ENCODE data around the gene FGF14. TPM values are rescaled to one million over a fixed set of nuclear protein-coding genes. Genes with fewer than 3 reads are reported as not detected.

FGF14 gene
- total RNA-seq, 3 donors from 2014 or later, result under 0.01 to 0.29 (median under 0.01) TPM

DNA sequence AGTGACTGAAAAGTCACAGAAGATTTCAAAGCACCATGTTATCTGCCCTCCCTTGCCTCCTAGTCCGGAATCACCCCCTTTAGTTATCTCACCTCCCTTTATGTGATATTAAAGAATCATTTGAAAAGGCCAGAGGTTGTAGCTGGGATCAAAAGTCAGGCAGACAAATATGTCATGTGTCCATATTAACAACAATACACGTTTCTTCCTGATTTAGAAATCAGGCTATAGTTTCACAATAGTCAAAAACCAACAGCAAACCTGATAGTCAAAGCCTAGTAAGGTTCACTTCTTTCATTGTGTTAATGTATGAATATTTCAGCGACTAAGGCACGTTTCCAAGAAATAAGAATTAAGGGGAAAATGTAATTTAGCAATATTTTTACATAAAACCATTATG is 622.7 kb downstream of the FGF14 start:
- DNase-seq (ENCODE audit: low spot score in 2 of 2), result no peak
- TF ChIP-seq, protein P1, sequence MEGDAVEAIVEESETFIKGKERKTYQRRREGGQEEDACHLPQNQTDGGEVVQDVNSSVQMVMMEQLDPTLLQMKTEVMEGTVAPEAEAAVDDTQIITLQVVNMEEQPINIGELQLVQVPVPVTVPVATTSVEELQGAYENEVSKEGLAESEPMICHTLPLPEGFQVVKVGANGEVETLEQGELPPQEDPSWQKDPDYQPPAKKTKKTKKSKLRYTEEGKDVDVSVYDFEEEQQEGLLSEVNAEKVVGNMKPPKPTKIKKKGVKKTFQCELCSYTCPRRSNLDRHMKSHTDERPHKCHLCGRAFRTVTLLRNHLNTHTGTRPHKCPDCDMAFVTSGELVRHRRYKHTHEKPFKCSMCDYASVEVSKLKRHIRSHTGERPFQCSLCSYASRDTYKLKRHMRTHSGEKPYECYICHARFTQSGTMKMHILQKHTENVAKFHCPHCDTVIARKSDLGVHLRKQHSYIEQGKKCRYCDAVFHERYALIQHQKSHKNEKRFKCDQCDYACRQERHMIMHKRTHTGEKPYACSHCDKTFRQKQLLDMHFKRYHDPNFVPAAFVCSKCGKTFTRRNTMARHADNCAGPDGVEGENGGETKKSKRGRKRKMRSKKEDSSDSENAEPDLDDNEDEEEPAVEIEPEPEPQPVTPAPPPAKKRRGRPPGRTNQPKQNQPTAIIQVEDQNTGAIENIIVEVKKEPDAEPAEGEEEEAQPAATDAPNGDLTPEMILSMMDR (IDR thresholded peaks at IDR 0.05), result no peak
- TF ChIP-seq POLR2AphosphoS5 (IDR thresholded peaks at IDR 0.05) (no peak), POLR2A (IDR thresholded peaks at IDR 0.05) (no peak)
- Histone ChIP-seq H3K27me3 (no peaks in the 10 kb centered on the region), H3K9me3 (no peaks in the 10 kb centered on the region), H3K4me1 (no peaks in the 10 kb centered on the region), H3K27ac (no peak overlapping the region), H3K36me3 (no peaks in the 10 kb centered on the region), H3K4me3 (no peak overlapping the region)
- intact Hi-C loops (cut with DNase I; ENCODE audit: low total_unique reads), result no loop called here

DNA sequence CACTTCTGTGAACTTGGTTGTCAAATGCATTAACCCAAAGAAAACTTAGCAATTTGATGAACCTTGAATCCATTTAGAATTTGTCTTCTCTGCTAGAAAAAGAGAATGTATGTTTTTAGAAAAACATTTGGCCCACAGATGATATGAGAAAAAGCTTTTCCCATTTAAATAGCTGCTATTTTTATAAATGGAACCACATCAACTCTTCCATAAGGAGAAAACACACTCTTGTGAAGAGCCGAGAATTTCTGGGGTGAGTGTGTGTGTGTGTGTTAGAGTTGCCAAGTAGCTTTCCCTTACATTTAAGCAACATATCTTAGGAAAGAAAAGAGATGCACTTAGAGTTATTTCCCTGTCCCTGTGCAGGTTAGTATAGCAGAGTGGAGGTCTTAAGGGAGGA is 626.6 kb downstream of the FGF14 start:
- Histone ChIP-seq H3K9me3 (no peaks in the 10 kb centered on the region), H3K4me3 (no peak overlapping the region), H3K4me1 (no peaks in the 10 kb centered on the region), H3K36me3 (no peaks in the 10 kb centered on the region), H3K27ac (no peak overlapping the region), H3K27me3 (no peaks in the 10 kb centered on the region)
- intact Hi-C loops (cut with DNase I; ENCODE audit: low total_unique reads), result no loop called here
- DNase-seq (ENCODE audit: low spot score in 2 of 2), result no peak
- TF ChIP-seq POLR2AphosphoS5 (IDR thresholded peaks at IDR 0.05), result no peak
- TF ChIP-seq, protein P1 (IDR thresholded peaks at IDR 0.05), result no peak
- TF ChIP-seq POLR2A (IDR thresholded peaks at IDR 0.05), result no peak

DNA sequence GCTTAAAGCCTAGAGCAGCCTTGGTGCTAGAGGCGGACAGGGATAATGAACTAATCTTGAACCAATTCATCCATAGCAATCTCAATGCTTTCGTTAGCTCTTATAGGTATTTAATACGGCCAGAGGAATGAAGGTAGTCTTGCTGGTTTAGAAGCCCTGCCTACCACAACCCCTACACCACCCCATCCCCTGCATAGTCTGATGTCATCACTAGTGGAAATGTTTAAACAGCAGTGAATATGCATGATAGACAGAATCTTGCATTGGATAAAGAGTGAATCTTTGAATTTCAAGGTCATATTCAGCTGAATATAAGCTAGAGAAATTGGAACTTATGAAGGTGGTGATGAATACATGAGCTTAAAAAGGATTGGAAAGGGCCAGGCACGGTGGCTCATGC is 627.5 kb downstream of the FGF14 start:
- Histone ChIP-seq H3K9me3 (no peaks in the 10 kb centered on the region), H3K27ac (no peak overlapping the region), H3K4me3 (no peak overlapping the region), H3K36me3 (no peaks in the 10 kb centered on the region), H3K4me1 (no peaks in the 10 kb centered on the region), H3K27me3 (no peaks in the 10 kb centered on the region)
- no peak for DNase-seq (ENCODE audit: low spot score in 2 of 2)
- no peak for TF ChIP-seq POLR2A (IDR thresholded peaks at IDR 0.05)
- TF ChIP-seq, protein P1 (IDR thresholded peaks at IDR 0.05), result no peak
- TF ChIP-seq POLR2AphosphoS5 (IDR thresholded peaks at IDR 0.05), result no peak
- intact Hi-C loops (cut with DNase I; ENCODE audit: low total_unique reads), result no loop called here

DNA sequence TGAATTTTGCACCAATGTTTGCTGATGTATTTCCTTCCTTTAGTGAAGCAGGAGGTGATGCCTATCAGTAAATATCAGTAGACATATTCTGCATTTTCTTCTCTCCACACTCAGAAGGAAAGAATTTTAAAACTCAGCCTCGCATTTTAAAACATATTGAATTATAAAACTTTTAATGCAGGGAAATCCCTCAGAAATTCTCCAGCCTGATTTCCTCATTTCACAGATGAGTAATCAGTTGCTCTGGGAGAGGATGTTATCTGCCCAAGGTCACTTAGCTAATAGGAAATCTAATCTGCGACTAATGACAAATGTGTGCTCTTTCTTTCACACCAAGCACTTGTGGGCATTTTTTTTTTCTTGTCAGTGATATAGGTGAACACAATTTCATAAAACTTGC is 628.8 kb downstream of the FGF14 start:
- H3K9me3 ChIP-seq, result no peaks in the 10 kb centered on the region
- no peak overlapping the region for H3K27ac ChIP-seq
- DNase-seq (ENCODE audit: low spot score in 2 of 2), result no peak
- H3K4me3 ChIP-seq, result no peak overlapping the region
- no peaks in the 10 kb centered on the region for H3K27me3 ChIP-seq
- intact Hi-C loops (cut with DNase I; ENCODE audit: low total_unique reads), result no loop called here
- H3K4me1 ChIP-seq, result no peaks in the 10 kb centered on the region
- TF ChIP-seq POLR2AphosphoS5 (IDR thresholded peaks at IDR 0.05) (no peak), POLR2A (IDR thresholded peaks at IDR 0.05) (no peak)
- TF ChIP-seq, protein P1 (IDR thresholded peaks at IDR 0.05), result no peak
- H3K36me3 ChIP-seq, result no peaks in the 10 kb centered on the region

DNA sequence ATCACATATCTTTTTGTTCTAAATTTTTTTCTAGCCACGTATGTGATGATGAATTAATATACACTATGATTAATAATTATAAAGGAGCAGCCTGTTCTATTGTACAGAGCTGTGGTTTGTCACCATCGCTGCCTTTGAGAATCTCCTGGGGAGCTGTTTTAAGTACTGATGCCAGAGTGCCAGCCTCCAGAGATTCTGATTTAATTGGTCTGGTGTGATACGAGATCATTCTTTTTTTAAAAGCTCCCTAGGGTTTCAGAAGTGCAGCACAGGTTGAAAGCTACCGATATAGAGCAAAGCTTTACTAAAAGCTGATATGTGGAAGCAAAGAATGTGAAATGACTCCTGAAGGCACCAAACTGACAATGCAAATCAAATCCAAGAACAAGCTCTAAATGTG is 634.7 kb downstream of the FGF14 start:
- DNase-seq (ENCODE audit: low spot score in 2 of 2), result no peak

More for the DNA sequence above, 634.7 kb downstream of the FGF14 start:
- H3K4me1 ChIP-seq, result no peaks in the 10 kb centered on the region
- intact Hi-C loops (cut with DNase I; ENCODE audit: low total_unique reads), result no loop called here
- TF ChIP-seq POLR2AphosphoS5 (IDR thresholded peaks at IDR 0.05), result no peak
- no peak for TF ChIP-seq POLR2A (IDR thresholded peaks at IDR 0.05)
- TF ChIP-seq, protein P1 (IDR thresholded peaks at IDR 0.05), result no peak
- no peak overlapping the region for H3K4me3 ChIP-seq
- no peak overlapping the region for H3K27ac ChIP-seq
- no peaks in the 10 kb centered on the region for H3K36me3 ChIP-seq
- no peaks in the 10 kb centered on the region for H3K9me3 ChIP-seq
- no peaks in the 10 kb centered on the region for H3K27me3 ChIP-seq
